ENCODE data around the gene GOLM1.
"Not testable (repeated sequence)": the region's sequence is repeated elsewhere in the genome, so short reads cannot be mapped to it uniquely, and the experiment has no call there.

The GOLM1 gene, protein sequence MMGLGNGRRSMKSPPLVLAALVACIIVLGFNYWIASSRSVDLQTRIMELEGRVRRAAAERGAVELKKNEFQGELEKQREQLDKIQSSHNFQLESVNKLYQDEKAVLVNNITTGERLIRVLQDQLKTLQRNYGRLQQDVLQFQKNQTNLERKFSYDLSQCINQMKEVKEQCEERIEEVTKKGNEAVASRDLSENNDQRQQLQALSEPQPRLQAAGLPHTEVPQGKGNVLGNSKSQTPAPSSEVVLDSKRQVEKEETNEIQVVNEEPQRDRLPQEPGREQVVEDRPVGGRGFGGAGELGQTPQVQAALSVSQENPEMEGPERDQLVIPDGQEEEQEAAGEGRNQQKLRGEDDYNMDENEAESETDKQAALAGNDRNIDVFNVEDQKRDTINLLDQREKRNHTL

DNA sequence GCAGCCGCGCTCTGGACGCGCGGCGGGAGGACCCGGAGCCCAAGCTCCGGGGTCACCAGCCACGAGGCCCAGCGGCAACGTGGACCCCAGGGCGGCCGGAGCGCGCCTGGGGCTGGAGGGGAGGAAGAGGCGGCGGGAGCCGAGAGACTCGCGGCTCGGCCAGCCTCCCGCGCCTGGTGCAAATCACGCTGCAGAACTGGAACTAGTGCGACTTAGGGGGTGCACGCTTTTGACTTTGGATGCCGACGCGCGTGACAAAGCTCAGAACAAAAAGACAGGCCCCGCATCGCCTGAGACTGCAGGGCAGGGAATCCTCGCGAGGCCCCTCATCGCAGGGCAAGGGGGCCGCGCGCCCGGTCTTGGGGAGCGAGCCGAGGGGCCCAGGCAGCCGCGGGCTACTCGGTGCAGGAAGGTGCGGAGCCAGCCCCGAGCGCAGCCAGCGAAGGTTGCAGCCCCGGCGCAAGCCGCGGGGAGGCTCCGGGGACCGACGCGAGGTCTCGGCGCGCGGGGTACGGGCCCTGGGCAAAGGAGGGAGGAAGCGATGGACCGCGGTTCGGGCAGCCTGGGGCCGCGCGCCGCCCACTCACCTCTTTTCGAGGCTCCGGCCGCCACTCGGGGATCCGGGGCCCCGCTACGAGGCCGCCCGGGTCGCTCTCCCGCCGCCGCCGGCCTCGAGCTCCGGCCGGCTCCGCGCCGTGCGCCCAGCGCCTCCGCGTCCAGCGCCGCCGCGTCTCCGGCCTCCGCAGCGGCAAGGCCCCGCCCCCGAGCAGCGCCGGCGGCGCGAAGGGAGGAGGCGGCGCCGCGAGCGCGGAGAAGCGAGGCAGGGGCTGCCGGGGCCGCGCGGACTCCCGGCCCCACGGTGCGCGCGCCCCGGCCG is at the start of gene GOLM1:
Gene GOLM1 (minus strand): TSS at position 735 of the 877 bp plus-strand sequence. CDS start 20,238 bp downstream, outside the sequence.
- POLR2A ChIA-PET = interaction anchor here (0.9 to 1.0 kb wide), 2 partner anchors 22 to 29 kb away, joined by 3 read pairs; no protein-coding TSS in a partner anchor
- CTCF ChIA-PET = interaction anchor here (0.7 to 2.5 kb wide), 3 partner anchors 12 to 103 kb away, joined by 3 to 8 read pairs (median 7); no protein-coding TSS in a partner anchor
- no peak for DNase-seq (ENCODE audit: low read depth, low spot score)
- TF ChIP-seq, protein P1, sequence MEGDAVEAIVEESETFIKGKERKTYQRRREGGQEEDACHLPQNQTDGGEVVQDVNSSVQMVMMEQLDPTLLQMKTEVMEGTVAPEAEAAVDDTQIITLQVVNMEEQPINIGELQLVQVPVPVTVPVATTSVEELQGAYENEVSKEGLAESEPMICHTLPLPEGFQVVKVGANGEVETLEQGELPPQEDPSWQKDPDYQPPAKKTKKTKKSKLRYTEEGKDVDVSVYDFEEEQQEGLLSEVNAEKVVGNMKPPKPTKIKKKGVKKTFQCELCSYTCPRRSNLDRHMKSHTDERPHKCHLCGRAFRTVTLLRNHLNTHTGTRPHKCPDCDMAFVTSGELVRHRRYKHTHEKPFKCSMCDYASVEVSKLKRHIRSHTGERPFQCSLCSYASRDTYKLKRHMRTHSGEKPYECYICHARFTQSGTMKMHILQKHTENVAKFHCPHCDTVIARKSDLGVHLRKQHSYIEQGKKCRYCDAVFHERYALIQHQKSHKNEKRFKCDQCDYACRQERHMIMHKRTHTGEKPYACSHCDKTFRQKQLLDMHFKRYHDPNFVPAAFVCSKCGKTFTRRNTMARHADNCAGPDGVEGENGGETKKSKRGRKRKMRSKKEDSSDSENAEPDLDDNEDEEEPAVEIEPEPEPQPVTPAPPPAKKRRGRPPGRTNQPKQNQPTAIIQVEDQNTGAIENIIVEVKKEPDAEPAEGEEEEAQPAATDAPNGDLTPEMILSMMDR (IDR thresholded peaks at IDR 0.05; ENCODE audit: insufficient read depth, low read length, missing control alignments) = peak; percentile 23
- peak within 1 kb of the TSS; percentile 74 for H3K4me3 ChIP-seq (ENCODE audit: low read depth, low read length)

DNA sequence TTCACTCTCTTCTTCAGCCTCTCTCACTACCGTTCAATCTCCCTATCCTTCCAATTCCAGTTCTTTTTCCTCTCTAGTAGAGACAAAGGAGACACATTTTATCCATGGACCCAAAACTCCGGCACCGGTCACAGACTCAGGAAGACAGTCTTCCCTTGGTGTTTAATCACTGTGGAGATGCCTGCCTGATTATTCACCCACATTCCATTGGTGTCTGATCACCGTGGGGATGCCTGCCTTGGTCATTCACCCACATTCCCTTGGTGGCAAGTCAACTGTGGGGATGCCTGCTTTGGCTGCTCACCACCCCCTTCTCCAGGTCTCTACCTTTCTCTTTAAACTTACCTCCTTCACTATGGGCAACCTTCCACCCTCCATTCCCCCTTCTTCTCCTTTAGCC is 47.3 kb upstream of the GOLM1 start:
- DNase-seq (ENCODE audit: low read depth, low spot score); H3K4me3 ChIP-seq (ENCODE audit: low read depth, low read length); POLR2A ChIA-PET; CTCF ChIA-PET: not testable (repeated sequence)

DNA sequence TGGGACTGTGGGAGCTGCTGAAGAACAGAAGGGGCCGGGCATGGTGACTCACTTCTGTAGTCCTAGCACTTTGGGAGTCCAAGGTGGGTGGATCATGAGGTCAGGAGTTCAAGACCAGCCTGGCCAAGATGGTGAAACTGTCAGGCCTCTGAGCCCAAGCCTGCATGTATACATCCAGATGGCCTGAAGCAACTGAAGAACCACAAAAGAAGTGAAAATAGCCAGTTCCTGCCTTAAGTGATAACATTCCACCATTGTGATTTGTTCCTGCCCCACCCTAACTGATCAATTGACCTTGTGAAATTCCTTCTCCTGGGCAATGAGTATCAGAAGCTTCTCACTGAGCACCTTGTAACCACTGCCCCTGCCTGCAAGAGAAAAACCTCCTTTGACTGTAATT is 46.6 kb upstream of the GOLM1 start:
- H3K4me3 ChIP-seq (ENCODE audit: low read depth, low read length); DNase-seq (ENCODE audit: low read depth, low spot score); CTCF ChIA-PET; POLR2A ChIA-PET: not testable (repeated sequence)

DNA sequence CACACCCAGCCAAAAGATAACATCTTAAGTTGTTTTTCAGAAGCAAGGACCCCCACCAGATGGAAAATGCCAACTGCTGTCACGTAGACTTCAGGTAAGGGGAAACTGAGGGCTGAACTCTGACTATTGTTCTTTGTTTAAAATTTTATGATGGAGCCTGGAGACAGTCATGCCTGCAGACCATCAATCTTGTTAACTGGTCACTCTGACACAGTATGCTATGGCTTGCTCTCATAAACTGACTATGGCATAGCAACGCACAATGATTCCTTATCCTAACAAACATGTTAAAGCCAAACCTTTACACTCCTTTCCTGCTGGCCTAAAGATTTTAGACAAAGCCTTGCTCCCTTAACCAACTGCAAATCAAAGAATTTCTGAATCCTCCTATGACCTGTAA is 43.6 kb upstream of the GOLM1 start:
- ChIA-PET CTCF (no interaction called here), POLR2A (no interaction called here)
- no peak for DNase-seq (ENCODE audit: low read depth, low spot score)
- H3K4me3 ChIP-seq (ENCODE audit: low read depth, low read length) = no peak overlapping the region
- TF ChIP-seq, protein P1 (IDR thresholded peaks at IDR 0.05; ENCODE audit: insufficient read depth, low read length, missing control alignments) = no peak

DNA sequence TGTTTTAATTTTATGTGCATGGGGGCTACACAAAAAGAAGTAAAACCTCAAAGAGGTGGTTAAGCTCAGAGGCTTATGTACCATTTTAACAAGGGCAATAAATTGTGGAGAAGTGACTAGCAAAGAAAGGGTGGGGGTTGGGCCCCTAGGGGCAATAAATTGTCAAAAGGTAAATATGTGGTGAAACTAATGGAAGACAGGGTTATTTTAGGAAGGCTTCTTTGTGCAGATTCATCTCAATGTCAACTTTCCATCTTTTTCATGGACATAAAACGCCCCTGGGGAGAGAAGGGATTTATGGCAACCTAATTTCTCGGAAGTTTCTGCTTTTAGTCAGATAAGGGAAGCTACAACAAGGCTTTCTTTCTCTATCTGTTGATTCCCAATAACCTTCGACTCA is 42.5 kb upstream of the GOLM1 start:
- DNase-seq (ENCODE audit: low read depth, low spot score) = no peak
- ChIA-PET CTCF (no interaction called here), POLR2A (no interaction called here)
- H3K4me3 ChIP-seq (ENCODE audit: low read depth, low read length) = no peak overlapping the region
- TF ChIP-seq, protein P1 (IDR thresholded peaks at IDR 0.05; ENCODE audit: insufficient read depth, low read length, missing control alignments) = no peak

DNA sequence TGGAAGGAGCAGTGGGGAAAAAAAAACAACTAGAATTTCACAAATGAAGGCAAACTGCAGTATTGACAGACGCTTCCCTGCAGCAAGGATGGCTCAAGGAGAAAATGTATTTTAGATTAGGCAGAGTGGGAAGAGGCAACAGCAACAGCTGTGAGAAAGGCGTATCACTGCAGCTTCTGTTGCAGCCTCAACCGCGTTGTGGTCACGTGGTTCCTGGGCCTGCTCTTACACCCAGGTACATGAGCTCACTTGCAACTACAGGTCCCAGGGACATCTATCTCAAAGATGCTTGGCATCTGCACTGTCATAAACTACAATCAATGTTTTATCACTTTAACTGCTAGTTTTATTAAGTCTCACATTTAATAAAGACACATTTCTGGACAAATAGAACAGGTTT is 36.0 kb upstream of the GOLM1 start:
- DNase-seq (ENCODE audit: low read depth, low spot score) = no peak
- TF ChIP-seq, protein P1 (IDR thresholded peaks at IDR 0.05; ENCODE audit: insufficient read depth, low read length, missing control alignments) = no peak
- H3K4me3 ChIP-seq (ENCODE audit: low read depth, low read length) = no peak overlapping the region
- CTCF ChIA-PET = interaction anchor here (1.0 kb wide), 1 partner anchor 67 kb away, joined by 4 read pairs; no protein-coding TSS in a partner anchor
- POLR2A ChIA-PET = no interaction called here

DNA sequence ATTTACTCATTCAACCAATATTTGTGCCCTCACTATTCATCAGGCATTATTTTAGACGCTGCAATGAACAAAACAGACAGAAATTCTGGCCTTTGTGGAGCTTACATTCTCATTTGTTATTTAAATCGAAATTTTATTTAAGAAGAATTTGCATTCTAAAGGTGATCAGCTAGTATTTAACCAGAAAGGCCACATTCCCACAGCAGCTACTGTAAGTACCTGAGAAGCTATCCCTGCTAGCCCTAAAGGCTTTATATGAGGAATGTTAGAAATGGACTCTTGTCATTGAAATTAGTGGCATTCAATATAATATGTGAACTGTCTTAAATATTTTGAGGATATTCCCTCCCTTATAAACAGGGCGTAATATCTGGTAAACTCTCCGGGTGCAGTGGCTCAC is 35.0 kb upstream of the GOLM1 start:
- ChIA-PET POLR2A (no interaction called here), CTCF (no interaction called here)
- no peak overlapping the region for H3K4me3 ChIP-seq (ENCODE audit: low read depth, low read length)
- TF ChIP-seq, protein P1 (IDR thresholded peaks at IDR 0.05; ENCODE audit: insufficient read depth, low read length, missing control alignments) = no peak
- DNase-seq (ENCODE audit: low read depth, low spot score) = no peak

Data from AG04449 (cell line).